Adrenal gland (tissue), 12 donors: ENCODE data around the gene FXYD2. TPM values are rescaled to one million over a fixed set of nuclear protein-coding genes. Genes with fewer than 3 reads are reported as not detected.

Source experiments
- DNase-seq, 7 donors: peaks; one replicate each; pipeline ENCODE4 v3.0.0-alpha.2; 2019 to 2020
- H3K27ac ChIP-seq, 5 donors: fragments of 200-600 bp; sonication (generic) in 4 of 5; 1 replicate in 3 of 5; 2 replicates in 2 of 5; pipeline versions ENCODE4 v1.5.1 to v1.8.0; 2016 to 2020; ENCODE audit warnings: mild to moderate bottlenecking in 1 of 5
- H3K27me3 ChIP-seq: fragments of 200-600 bp; 2 replicates; pipeline ENCODE4 v1.8.0; 2021
- H3K36me3 ChIP-seq, 2 donors: fragments of 200-600 bp; replicated peaks in 1 of 2; 1 replicate in 1 of 2; 2 replicates in 1 of 2; pipeline versions ENCODE4 v1.5.1 to v1.8.0; 2018 to 2022
- H3K4me1 ChIP-seq, 2 donors: fragments of 200-600 bp; replicated peaks in 1 of 2; 1 replicate in 1 of 2; 2 replicates in 1 of 2; pipeline versions ENCODE4 v1.5.1 to v1.8.0; 2018 to 2021
- H3K4me3 ChIP-seq, 4 donors: fragments of 200-600 bp; sonication (generic) in 3 of 4; one replicate each; pipeline ENCODE4 v1.5.1; 2016 to 2018
- H3K9me3 ChIP-seq, 3 donors: fragments of 200-600 bp; sonication (generic) in 1 of 3; replicated peaks in 1 of 3; 1 replicate in 2 of 3; 2 replicates in 1 of 3; pipeline versions ENCODE4 v1.5.1 to v1.8.0; 2016 to 2021
- POLR2A ChIP-seq, 2 donors: fragments of 450-650 bp; IDR thresholded peaks; one replicate each; pipeline ENCODE4 v1.6.1; 2017; ENCODE audit warnings: antibody characterized with exemption in 2 of 2, mild to moderate bottlenecking in 2 of 2, moderate library complexity in 1 of 2
- WGBS, 4 donors: extraction: QIAGEN DNeasy Blood & Tissue Kit in 2 of 4; methylation state at CpG; one replicate each; pipeline versions ENCODE4 v1.1.5 to v1.1.7; 2013 to 2017; 5-methylcytosine and 5-hydroxymethylcytosine counted together
- intact Hi-C, 2 donors: fragments of 100-400 bp; cut with DNase I; formaldehyde crosslinking; loops; one replicate each; pipeline versions ENCODE4 v1.14.1 to v1.15.0; 2022 to 2023
- polyA plus RNA-seq, 3 donors: library from polyadenylated mRNA; stranded (reverse); fragments of 200-250 nt in 2 of 3; fragments of 350-450 nt in 1 of 3; fragmentation: Illumina TruSeq in 1 of 3; extraction: RNeasy Lipid Tissue Mini Kit (QIAGEN cat#74804) in 1 of 3; gene quantifications; one replicate each; pipeline ENCODE4 v1.2.3, GENCODE V29; 2013 to 2014
- total RNA-seq, 9 donors: library from RNA; depleted of rRNA in 4 of 9; stranded (reverse); fragments of >200 nt in 4 of 9; fragments of 120-200 nt in 1 of 9; fragmentation: NEBNext Ultra II Directional in 1 of 9; extraction: Animal tissue kit (Norgen Biotek cat#: 25700) in 1 of 9; gene quantifications; one replicate each; pipeline versions ENCODE4 v1.1.0 to v1.2.4, GENCODE V29; 2013 to 2023
- TF ChIP-seq, protein P1 (sequence below), 6 experiments: fragments of 450-650 bp in 4 of 6; fragments of 200-600 bp in 2 of 6; sonication (generic) in 1 of 6; IDR thresholded peaks; 1 replicate in 5 of 6; 2 replicates in 1 of 6; pipeline versions ENCODE4 v1.5.1 to v1.8.0; 2016 to 2021; ENCODE audit warnings: antibody characterized with exemption in 6 of 6, mild to moderate bottlenecking in 2 of 6, moderate library complexity in 1 of 6
- donor health status: healthy with polysubstance abuse.
- donor health status: Bipolar disorder and iron deficiency.
- donor health status: DM: yes; HTN: yes; CAD: no.
- donor health status: DM: no; HTN: no; CAD: no.
- donor health status: DM: no; HTN: no; CAD: no.
- donor health status: DM: yes; HTN: yes; CAD: no.

The FXYD2 gene
- total and polyA plus RNA-seq, 12 donors, result 0.27 to 11.3 (median 2.7) TPM; not detected in 2

DNA sequence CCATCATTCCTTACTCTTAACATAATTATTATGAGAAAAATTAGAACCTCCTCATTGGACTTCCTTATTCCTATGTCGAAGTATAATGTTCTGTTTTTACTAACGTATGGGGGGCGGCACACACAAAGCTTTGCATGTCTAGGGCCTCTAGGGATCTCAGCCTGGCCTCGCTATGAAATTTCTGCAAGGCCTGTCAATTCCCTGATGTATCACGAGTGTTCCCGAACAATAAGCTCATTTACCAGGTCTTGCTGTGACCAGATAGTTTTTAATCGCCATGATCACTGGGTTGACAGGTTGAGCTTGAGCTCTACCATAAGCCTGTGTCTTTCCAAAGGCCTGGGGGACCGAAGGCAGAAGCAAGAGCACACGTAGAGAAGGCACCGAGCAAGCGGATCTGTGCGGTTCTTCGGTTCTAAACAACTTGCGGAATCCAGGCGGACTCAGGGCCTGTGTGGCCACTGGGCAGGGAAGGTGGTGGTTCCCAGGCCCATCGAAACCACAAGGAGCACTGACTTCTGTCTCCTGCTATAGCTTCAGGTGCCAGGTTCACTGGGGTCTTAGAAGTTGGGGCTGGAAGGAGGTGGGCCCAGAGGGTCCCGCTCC lies 10.4 kb upstream of the FXYD2 start:
- intact Hi-C loops, result loop anchor here in 1 of 2 donors (5.0 kb wide), 1 partner anchor 217 kb away; no protein-coding TSS in a partner anchor
- Histone ChIP-seq H3K27me3 (no peaks in the 10 kb centered on the region), H3K27ac (no peak overlapping the region), H3K36me3 (peaks cover 0 to 18% of the 10 kb centered on the region in 2 donors), H3K4me1 (peaks cover 0 to 9% of the 10 kb centered on the region in 2 donors), H3K4me3 (no peak overlapping the region), H3K9me3 (no peaks in the 10 kb centered on the region)
- peak in 3 of 7 donors; percentile 4 to 45 (median 15) for DNase-seq
- WGBS, 4 donors, result 90 to 95% (median 94%) methylated on average over 14 to 17 of the region's 17 CpGs
- TF ChIP-seq, protein P1, sequence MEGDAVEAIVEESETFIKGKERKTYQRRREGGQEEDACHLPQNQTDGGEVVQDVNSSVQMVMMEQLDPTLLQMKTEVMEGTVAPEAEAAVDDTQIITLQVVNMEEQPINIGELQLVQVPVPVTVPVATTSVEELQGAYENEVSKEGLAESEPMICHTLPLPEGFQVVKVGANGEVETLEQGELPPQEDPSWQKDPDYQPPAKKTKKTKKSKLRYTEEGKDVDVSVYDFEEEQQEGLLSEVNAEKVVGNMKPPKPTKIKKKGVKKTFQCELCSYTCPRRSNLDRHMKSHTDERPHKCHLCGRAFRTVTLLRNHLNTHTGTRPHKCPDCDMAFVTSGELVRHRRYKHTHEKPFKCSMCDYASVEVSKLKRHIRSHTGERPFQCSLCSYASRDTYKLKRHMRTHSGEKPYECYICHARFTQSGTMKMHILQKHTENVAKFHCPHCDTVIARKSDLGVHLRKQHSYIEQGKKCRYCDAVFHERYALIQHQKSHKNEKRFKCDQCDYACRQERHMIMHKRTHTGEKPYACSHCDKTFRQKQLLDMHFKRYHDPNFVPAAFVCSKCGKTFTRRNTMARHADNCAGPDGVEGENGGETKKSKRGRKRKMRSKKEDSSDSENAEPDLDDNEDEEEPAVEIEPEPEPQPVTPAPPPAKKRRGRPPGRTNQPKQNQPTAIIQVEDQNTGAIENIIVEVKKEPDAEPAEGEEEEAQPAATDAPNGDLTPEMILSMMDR (IDR thresholded peaks at IDR 0.05), result no peak
- no peak for TF ChIP-seq POLR2A (IDR thresholded peaks at IDR 0.05)

DNA sequence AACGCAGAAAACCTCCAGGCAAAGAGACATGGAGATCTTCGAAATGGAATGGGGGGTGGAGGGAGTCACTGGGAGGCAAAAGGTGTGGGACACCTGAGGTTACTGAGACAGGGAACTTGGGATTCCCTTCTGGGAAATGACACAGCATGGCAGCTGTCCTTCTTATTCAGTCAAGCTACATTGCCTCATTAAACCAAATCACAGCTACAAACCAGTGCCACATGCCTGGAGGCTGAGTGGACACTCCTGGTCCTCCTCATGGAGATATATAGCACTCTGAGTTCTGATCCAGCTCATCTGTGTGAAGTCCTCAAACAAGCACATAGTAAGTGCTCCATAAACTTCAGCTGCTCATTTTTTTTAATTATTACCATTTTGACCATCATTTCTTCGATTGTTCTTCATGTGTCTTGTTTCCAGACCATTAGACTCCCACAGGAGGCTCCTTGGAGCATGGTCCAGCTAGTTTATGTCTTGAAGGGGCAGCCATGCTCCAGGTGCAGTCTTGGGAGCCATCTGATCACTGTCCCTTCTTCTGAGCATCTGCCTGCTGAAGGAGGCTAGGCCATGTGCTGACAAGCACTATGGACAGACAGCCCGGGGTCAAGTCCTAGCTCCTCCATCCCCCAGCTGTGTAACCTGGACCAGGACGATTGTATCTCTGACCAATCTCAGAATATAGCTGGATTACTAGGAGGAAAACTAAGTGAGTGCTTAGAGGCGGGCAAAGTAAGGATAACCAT lies 9.7 kb upstream of the FXYD2 start:
- no peaks in the 10 kb centered on the region for H3K9me3 ChIP-seq
- H3K27me3 ChIP-seq, result no peaks in the 10 kb centered on the region
- peaks cover 0 to 9% of the 10 kb centered on the region in 2 donors for H3K4me1 ChIP-seq
- no peak overlapping the region for H3K27ac ChIP-seq
- intact Hi-C loops, result no loop called here
- peak in 3 of 7 donors; percentile 10 to 39 (median 15) for DNase-seq
- no peak overlapping the region for H3K4me3 ChIP-seq
- TF ChIP-seq, protein P1 (IDR thresholded peaks at IDR 0.05), result no peak
- TF ChIP-seq POLR2A (IDR thresholded peaks at IDR 0.05), result no peak
- H3K36me3 ChIP-seq, result peaks cover 0 to 11% of the 10 kb centered on the region in 2 donors
- WGBS, 4 donors, result 90 to 92% (median 91%) methylated on average over 6 of the region's 6 CpGs

DNA sequence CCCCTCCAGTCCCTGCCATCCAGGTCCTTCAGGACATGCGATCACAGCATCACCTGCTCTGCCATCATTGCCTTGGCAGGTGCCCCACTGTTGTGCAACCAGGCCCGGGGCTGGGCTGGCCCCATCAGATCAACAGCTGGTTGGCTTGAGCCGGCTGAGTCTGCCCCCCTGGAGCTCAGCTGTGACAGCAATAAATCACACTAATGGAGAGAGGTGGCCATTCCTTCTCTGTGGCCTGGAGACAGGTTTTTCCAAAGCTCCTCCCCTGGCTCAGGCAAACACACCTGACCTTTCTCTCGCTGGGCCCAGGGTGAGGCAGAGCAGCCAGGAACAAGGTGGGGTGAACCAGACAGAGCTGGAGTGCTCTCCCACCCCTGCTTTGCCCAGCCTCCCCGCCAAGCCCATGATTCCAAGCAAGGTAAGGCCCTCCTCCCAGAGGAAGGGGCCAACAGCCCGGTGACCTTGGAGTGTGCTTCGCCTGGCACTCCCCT lies 8.9 kb upstream of the FXYD2 start:
- peak; percentile 43 to 83 (median 69) for DNase-seq
- H3K4me3 ChIP-seq, result no peak overlapping the region
- no peak overlapping the region for H3K27ac ChIP-seq
- peaks cover 0 to 3% of the 10 kb centered on the region in 2 donors for H3K36me3 ChIP-seq
- no peaks in the 10 kb centered on the region for H3K9me3 ChIP-seq
- TF ChIP-seq, protein P1 (IDR thresholded peaks at IDR 0.05), result no peak
- no peak for TF ChIP-seq POLR2A (IDR thresholded peaks at IDR 0.05)
- intact Hi-C loops, result no loop called here
- peaks cover 0 to 9% of the 10 kb centered on the region in 2 donors for H3K4me1 ChIP-seq
- WGBS, 4 donors, result 40 to 61% (median 50%) methylated on average over 5 to 7 of the region's 7 CpGs
- no peaks in the 10 kb centered on the region for H3K27me3 ChIP-seq

DNA sequence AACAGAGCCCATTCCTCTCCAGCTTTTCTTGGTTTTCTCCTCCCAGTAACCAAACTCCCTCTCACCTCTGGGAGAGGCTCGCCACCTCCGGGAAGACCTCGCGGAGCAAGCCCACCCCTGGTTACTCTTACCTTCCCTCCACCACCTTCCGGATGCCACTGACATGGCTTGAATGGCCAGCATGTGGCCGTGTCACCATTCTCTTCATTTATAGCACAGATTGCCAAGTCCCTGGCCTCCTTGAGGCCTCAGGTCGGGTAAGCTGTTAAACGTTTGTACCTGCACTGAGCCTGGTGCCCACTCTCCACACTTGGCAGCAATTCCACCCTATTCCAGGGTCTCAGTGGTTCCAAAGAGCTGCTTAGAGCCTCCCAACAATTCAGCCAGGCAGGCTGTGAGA lies 8.0 kb upstream of the FXYD2 start:
- Histone ChIP-seq H3K9me3 (no peaks in the 10 kb centered on the region), H3K27me3 (no peaks in the 10 kb centered on the region), H3K27ac (no peak overlapping the region), H3K4me3 (no peak overlapping the region), H3K36me3 (no peaks in the 10 kb centered on the region), H3K4me1 (peaks cover 0 to 9% of the 10 kb centered on the region in 2 donors)
- 89 to 92% (median 91%) methylated on average over 8 of the region's 8 CpGs for WGBS, 4 donors
- peak in 3 of 7 donors; percentile 12 to 42 (median 14) for DNase-seq
- intact Hi-C loops, result no loop called here
- TF ChIP-seq POLR2A (IDR thresholded peaks at IDR 0.05), result no peak
- TF ChIP-seq, protein P1 (IDR thresholded peaks at IDR 0.05), result no peak
